Measurements from ENCODE around the gene KCNQ4. TPM values are rescaled to one million over a fixed set of nuclear protein-coding genes. Genes with fewer than 3 reads are reported as not detected.
A peak's percentile ranks its signal among the peaks of the same experiment; 100 is the strongest.

The KCNQ4 gene
- polyA plus RNA-seq, 3 donors, result 0.13 TPM; not detected in 2

DNA sequence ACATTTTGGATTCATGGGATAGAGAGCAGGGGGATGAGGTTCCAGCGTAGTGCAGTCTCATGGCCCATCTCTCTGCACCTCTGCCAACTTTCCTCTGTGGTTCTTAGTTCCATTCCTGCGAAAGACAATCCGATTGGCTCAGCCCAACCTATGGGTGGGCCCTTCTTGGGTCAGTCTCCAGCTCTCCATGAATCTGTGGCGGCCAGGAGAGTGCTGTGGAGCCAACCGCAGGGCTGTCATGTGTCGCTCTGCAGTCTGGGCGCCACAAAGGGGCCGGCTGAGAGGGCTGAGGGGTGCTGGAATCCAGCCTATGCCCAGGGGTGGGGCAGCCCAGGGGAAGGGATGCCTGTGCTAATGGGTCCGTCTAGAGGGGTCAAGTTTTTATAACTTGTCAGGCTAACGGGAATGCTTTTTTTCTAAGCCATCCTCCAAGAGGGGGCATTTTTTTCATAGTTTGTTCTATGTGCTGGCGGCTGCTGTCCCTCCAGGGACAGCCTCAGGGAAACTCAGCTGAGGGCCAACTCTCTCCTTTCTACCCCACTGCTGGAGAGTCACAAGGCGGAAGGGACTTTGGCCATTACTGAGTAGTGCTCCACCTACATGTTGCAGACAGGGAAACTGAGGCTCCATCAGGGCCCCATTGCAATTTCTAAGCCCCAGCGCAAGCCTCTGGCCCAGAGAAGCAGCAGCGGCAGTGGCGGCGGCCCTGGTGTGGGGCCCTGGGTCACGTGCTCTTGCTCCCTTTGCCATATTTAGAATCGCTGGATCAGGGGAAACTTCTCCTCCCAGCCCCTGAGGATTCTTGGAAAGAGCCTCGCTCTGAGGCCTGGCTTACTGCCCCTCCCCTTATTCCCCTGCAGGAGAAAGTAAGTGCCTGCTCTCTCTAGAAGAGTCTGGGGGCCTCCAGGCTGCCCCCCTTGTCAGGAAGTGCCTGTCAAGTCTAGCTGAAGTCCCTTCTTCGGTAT, 23.4 kb downstream of the KCNQ4 start:
- H3K4me1 Mint-ChIP-seq, result peaks cover 19% of the 10 kb centered on the region
- TF ChIP-seq, protein P1, sequence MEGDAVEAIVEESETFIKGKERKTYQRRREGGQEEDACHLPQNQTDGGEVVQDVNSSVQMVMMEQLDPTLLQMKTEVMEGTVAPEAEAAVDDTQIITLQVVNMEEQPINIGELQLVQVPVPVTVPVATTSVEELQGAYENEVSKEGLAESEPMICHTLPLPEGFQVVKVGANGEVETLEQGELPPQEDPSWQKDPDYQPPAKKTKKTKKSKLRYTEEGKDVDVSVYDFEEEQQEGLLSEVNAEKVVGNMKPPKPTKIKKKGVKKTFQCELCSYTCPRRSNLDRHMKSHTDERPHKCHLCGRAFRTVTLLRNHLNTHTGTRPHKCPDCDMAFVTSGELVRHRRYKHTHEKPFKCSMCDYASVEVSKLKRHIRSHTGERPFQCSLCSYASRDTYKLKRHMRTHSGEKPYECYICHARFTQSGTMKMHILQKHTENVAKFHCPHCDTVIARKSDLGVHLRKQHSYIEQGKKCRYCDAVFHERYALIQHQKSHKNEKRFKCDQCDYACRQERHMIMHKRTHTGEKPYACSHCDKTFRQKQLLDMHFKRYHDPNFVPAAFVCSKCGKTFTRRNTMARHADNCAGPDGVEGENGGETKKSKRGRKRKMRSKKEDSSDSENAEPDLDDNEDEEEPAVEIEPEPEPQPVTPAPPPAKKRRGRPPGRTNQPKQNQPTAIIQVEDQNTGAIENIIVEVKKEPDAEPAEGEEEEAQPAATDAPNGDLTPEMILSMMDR (IDR thresholded peaks at IDR 0.05), result no peak
- H3K9me3 ChIP-seq (replicated peaks in 1 of 2; ENCODE audit: control insufficient read depth in 1 of 2, insufficient read depth in 1 of 2, low read length in 2 of 2), result no peaks in the 10 kb centered on the region
- no peaks in the 10 kb centered on the region for H4K20me1 ChIP-seq (ENCODE audit: insufficient read depth, low read length)
- no peak overlapping the region for H3K4me2 ChIP-seq (replicated peaks; ENCODE audit: extremely low read depth, low read length, poor library complexity, severe bottlenecking)
- WGBS (ENCODE audit: insufficient coverage), result 91% methylated on average over 17 of the region's 20 CpGs
- intact Hi-C loops (cut with micrococcal nuclease), result no loop called here
- H3K4me3 Mint-ChIP-seq, result no peak overlapping the region
- peaks cover 10 to 14% (median 12%) of the 10 kb centered on the region in 3 donors for H3K27me3 Mint-ChIP-seq (ENCODE audit: low read depth in 3 of 3)
- H2AFZ ChIP-seq (ENCODE audit: insufficient read depth, low read depth, low read length, poor library complexity, severe bottlenecking), result no peak overlapping the region
- H3K27ac ChIP-seq (ENCODE audit: low read depth in 1 of 2, low read length in 2 of 2), result no peak overlapping the region
- H3K36me3 ChIP-seq (replicated peaks in 1 of 2; ENCODE audit: control insufficient read depth in 1 of 2, insufficient read depth in 2 of 2, low read length in 2 of 2), result no peaks in the 10 kb centered on the region
- DNase-seq, result no peak
- peaks cover 12 to 18% of the 10 kb centered on the region in 2 donors for H3K4me1 ChIP-seq (ENCODE audit: control insufficient read depth in 1 of 2, insufficient read depth in 2 of 2, low read length in 2 of 2)
- no peak overlapping the region for H3K9ac ChIP-seq (ENCODE audit: insufficient read depth, low read length, poor library complexity, severe bottlenecking)
- H3K27ac Mint-ChIP-seq, result no peak overlapping the region
- H3K79me2 ChIP-seq (ENCODE audit: insufficient read depth, low read length), result no peaks in the 10 kb centered on the region
- H3K27me3 ChIP-seq (ENCODE audit: control insufficient read depth in 2 of 2, insufficient read depth in 2 of 2, low read length in 2 of 2), result no peaks in the 10 kb centered on the region
- H3K36me3 Mint-ChIP-seq, result no peaks in the 10 kb centered on the region
- H3K9me3 Mint-ChIP-seq, result no peaks in the 10 kb centered on the region
- no peak overlapping the region for H3K4me3 ChIP-seq (replicated peaks in 1 of 3; ENCODE audit: low read depth in 2 of 3, low read length in 3 of 3)

DNA sequence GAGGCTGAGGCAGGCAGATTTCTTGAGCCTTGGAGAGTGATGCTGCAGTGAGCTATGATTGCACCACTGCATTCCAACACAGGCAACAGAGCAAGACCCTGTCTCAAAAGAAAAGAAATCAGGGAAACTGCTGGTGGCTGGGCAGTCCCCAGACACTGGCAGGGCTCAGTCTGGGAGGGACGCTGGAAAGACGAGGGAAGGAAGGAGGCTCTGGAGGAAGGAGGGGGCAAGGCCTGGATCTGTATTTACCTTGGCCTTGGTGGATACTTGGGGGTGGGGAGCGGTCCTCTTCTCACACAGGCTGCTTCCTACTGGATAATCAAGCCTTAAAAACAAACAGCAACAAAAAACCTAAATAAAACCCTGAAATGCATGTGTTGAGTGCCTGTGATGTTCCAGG, 24.4 kb downstream of the KCNQ4 start:
- no peaks in the 10 kb centered on the region for H3K36me3 ChIP-seq (replicated peaks in 1 of 2; ENCODE audit: control insufficient read depth in 1 of 2, insufficient read depth in 2 of 2, low read length in 2 of 2)
- H3K9ac ChIP-seq (ENCODE audit: insufficient read depth, low read length, poor library complexity, severe bottlenecking), result no peak overlapping the region
- Mint-ChIP-seq H3K4me1 (peaks cover 16% of the 10 kb centered on the region), H3K4me3 (no peak overlapping the region), H3K27ac (peak overlapping the region in 1 of 7 donors; percentile 30), H3K36me3 (no peaks in the 10 kb centered on the region), H3K9me3 (no peaks in the 10 kb centered on the region), H3K27me3 (ENCODE audit: low read depth in 3 of 3) (peaks cover 10 to 16% (median 12%) of the 10 kb centered on the region in 3 donors)
- intact Hi-C loops (cut with micrococcal nuclease), result no loop called here
- H3K79me2 ChIP-seq (ENCODE audit: insufficient read depth, low read length), result no peaks in the 10 kb centered on the region
- no peak overlapping the region for H3K4me3 ChIP-seq (replicated peaks in 1 of 3; ENCODE audit: low read depth in 2 of 3, low read length in 3 of 3)
- peaks cover 7 to 10% of the 10 kb centered on the region in 2 donors for H3K4me1 ChIP-seq (ENCODE audit: control insufficient read depth in 1 of 2, insufficient read depth in 2 of 2, low read length in 2 of 2)
- H3K9me3 ChIP-seq (replicated peaks in 1 of 2; ENCODE audit: control insufficient read depth in 1 of 2, insufficient read depth in 1 of 2, low read length in 2 of 2), result no peaks in the 10 kb centered on the region
- H3K4me2 ChIP-seq (replicated peaks; ENCODE audit: extremely low read depth, low read length, poor library complexity, severe bottlenecking), result no peak overlapping the region
- no peak overlapping the region for H3K27ac ChIP-seq (ENCODE audit: low read depth in 1 of 2, low read length in 2 of 2)
- no CpG with 5 or more reads among the region's 3 CpGs for WGBS (ENCODE audit: insufficient coverage)
- H2AFZ ChIP-seq (ENCODE audit: insufficient read depth, low read depth, low read length, poor library complexity, severe bottlenecking), result no peak overlapping the region
- DNase-seq, result no peak
- TF ChIP-seq, protein P1 (IDR thresholded peaks at IDR 0.05), result no peak
- H3K27me3 ChIP-seq (ENCODE audit: control insufficient read depth in 2 of 2, insufficient read depth in 2 of 2, low read length in 2 of 2), result no peaks in the 10 kb centered on the region
- no peaks in the 10 kb centered on the region for H4K20me1 ChIP-seq (ENCODE audit: insufficient read depth, low read length)

All from CD14-positive monocyte (primary cell).